BE2C (cell line): ENCODE measurements around the gene CYP2W1.

ENCODE experiments used
- DNase-seq: peaks from one replicate; pipeline ENCODE4 v3.0.0-alpha.2; 2020
- H3K27me3 ChIP-seq: fragments of 250-450 bp; sonication (Bioruptor Pico); 2 replicates; pipeline ENCODE4 v1.5.1; 2020; ENCODE audit warnings: mild to moderate bottlenecking
- H3K36me3 ChIP-seq: fragments of 250-450 bp; sonication (Bioruptor Pico); 2 replicates; pipeline ENCODE4 v1.5.1; 2020; ENCODE audit warnings: mild to moderate bottlenecking
- H3K4me1 ChIP-seq: fragments of 250-450 bp; sonication (Bioruptor Pico); 2 replicates; pipeline ENCODE4 v1.5.1; 2020
- H3K4me3 ChIP-seq: 2 replicates; pipeline ENCODE4 v1.5.1; 2011; ENCODE audit warnings: low read depth, low read length
- H3K9me3 ChIP-seq: fragments of 250-450 bp; sonication (Bioruptor Pico); 2 replicates; pipeline ENCODE4 v1.5.1; 2020
- CTCF ChIP-seq: IDR thresholded peaks from 2 replicates; pipeline ENCODE4 v1.5.1; 2012; ENCODE audit warnings: mild to moderate bottlenecking, low read depth, low read length

CYP2W1 gene

GRCh38 chr7:1011297-1012003, 28.5 kb downstream of the CYP2W1 start:
- Histone ChIP-seq H3K4me1 (no peaks in the 10 kb centered on the region), H3K9me3 (no peaks in the 10 kb centered on the region), H3K27me3 (no peaks in the 10 kb centered on the region), H3K4me3 (no peak overlapping the region), H3K36me3 (peaks cover 21% of the 10 kb centered on the region)
- no peak for TF ChIP-seq CTCF
- DNase-seq: no peak

- no peak for TF ChIP-seq CTCF
- no peaks in the 10 kb centered on the region for H3K27me3 ChIP-seq
- no peak overlapping the region for H3K4me3 ChIP-seq
- no peak for DNase-seq
- no peaks in the 10 kb centered on the region for H3K4me1 ChIP-seq
- no peaks in the 10 kb centered on the region for H3K9me3 ChIP-seq
- H3K36me3 ChIP-seq: peaks cover 19% of the 10 kb centered on the region
These were observed 29.2 kb downstream of the CYP2W1 start for GRCh38 chr7:1012004-1012715.

GRCh38 chr7:1012716-1013095, 29.7 kb downstream of the CYP2W1 start:
- Histone ChIP-seq H3K36me3 (peaks cover 16% of the 10 kb centered on the region), H3K9me3 (no peaks in the 10 kb centered on the region), H3K4me1 (no peaks in the 10 kb centered on the region), H3K4me3 (no peak overlapping the region), H3K27me3 (no peaks in the 10 kb centered on the region)
- DNase-seq: no peak
- TF ChIP-seq CTCF: no peak

- DNase-seq: no peak
- Histone ChIP-seq H3K36me3 (peaks cover 22% of the 10 kb centered on the region), H3K4me1 (no peaks in the 10 kb centered on the region), H3K27me3 (no peaks in the 10 kb centered on the region), H3K4me3 (no peak overlapping the region), H3K9me3 (no peaks in the 10 kb centered on the region)
- TF ChIP-seq CTCF: no peak
These were observed 30.6 kb downstream of the CYP2W1 start for GRCh38 chr7:1013581-1013980.

GRCh38 chr7:1014681-1015080, 31.7 kb downstream of the CYP2W1 start:
- H3K9me3 ChIP-seq: no peaks in the 10 kb centered on the region
- DNase-seq: no peak
- H3K27me3 ChIP-seq: no peaks in the 10 kb centered on the region
- no peaks in the 10 kb centered on the region for H3K4me1 ChIP-seq
- H3K36me3 ChIP-seq: peaks cover 14% of the 10 kb centered on the region
- no peak for TF ChIP-seq CTCF
- no peak overlapping the region for H3K4me3 ChIP-seq
